Transverse colon (tissue), 4 donors: ENCODE results near the gene PGAP6. TPM values are rescaled to one million over a fixed set of nuclear protein-coding genes. Genes with fewer than 3 reads are reported as not detected.
"Not testable (repeated sequence)": the region's sequence is repeated elsewhere in the genome, so short reads cannot be mapped to it uniquely, and the experiment has no call there.

ENCODE experiments used
- DNase-seq: peaks from one replicate; pipeline ENCODE4 v3.0.0-alpha.2; 2019
- H3K27ac ChIP-seq, 4 donors: fragments of 200-600 bp; sonication (generic); 2 replicates each; pipeline ENCODE4 v1.5.1; 2016 to 2018; ENCODE audit warnings: inconsistent platforms in 4 of 4
- H3K27me3 ChIP-seq: fragments of 200-600 bp; sonication (generic); 2 replicates; pipeline ENCODE4 v1.5.1; 2017; ENCODE audit warnings: inconsistent platforms
- H3K36me3 ChIP-seq, 4 donors: fragments of 200-600 bp; sonication (generic); 2 replicates each; pipeline ENCODE4 v1.5.1; 2017 to 2019; ENCODE audit warnings: inconsistent platforms in 4 of 4
- H3K4me1 ChIP-seq, 4 donors: fragments of 200-600 bp; sonication (generic); 2 replicates each; pipeline ENCODE4 v1.5.1; 2017 to 2020; ENCODE audit warnings: inconsistent platforms in 4 of 4
- H3K4me3 ChIP-seq, 4 donors: fragments of 200-600 bp; sonication (generic); 1 replicate in 1 of 4; 2 replicates in 3 of 4; pipeline versions ENCODE4 v1.5.1 to v1.6.1; 2017 to 2019; ENCODE audit warnings: inconsistent platforms in 4 of 4
- H3K9me3 ChIP-seq, 2 donors: fragments of 200-600 bp; sonication (generic); 2 replicates each; pipeline ENCODE4 v1.5.1; 2017 to 2019; ENCODE audit warnings: inconsistent platforms in 2 of 2
- CTCF ChIP-seq, 5 experiments: fragments of 200-600 bp in 3 of 5; fragments of 450-650 bp in 2 of 5; sonication (generic) in 3 of 5; IDR thresholded peaks; 1 replicate in 2 of 5; 2 replicates in 3 of 5; pipeline ENCODE4 v1.5.1; 2016 to 2017; ENCODE audit warnings: antibody characterized with exemption in 5 of 5, inconsistent platforms in 3 of 5, mild to moderate bottlenecking in 2 of 5, moderate library complexity in 1 of 5
- EP300 ChIP-seq: sonication (generic); formaldehyde crosslinking; IDR thresholded peaks from one replicate; pipeline ENCODE4 v1.6.1; 2017; ENCODE audit warnings: antibody characterized with exemption, low read depth
- POLR2A ChIP-seq: fragments of 450-650 bp; IDR thresholded peaks from one replicate; pipeline ENCODE4 v1.6.1; 2016; ENCODE audit warnings: antibody characterized with exemption, mild to moderate bottlenecking, moderate library complexity
- POLR2AphosphoS5 ChIP-seq, 3 donors: sonication (generic); formaldehyde crosslinking; IDR thresholded peaks; one replicate each; pipeline ENCODE4 v1.6.1; 2016; ENCODE audit warnings: antibody characterized with exemption in 3 of 3
- WGBS, 2 donors: methylation state at CpG; one replicate each; pipeline ENCODE4 v1.1.5; 2018; ENCODE audit warnings: low coverage in 1 of 2; 5-methylcytosine and 5-hydroxymethylcytosine counted together
- in situ Hi-C, 4 donors: fragments of 200-750 bp; cut with MboI; loops; one replicate each; pipeline versions ENCODE4 v1.15.0 to v1.15.1; 2017; ENCODE audit warnings: low sequenced_read_pairs in 3 of 4, low pct_ligation_motif_present in 1 of 4, low pct_unique_long_range_greater_than_20kb in 1 of 4
- intact Hi-C: fragments of 100-400 bp; cut with DNase I; formaldehyde crosslinking; loops from one replicate; pipeline ENCODE4 v1.15.1; 2023; ENCODE audit warnings: low total_unique reads
- total RNA-seq, 4 donors: library from RNA; depleted of rRNA; stranded (reverse); fragments of >200 nt; gene quantifications; one replicate each; pipeline ENCODE4 v1.1.0, GENCODE V29; 2016

The PGAP6 gene
- total RNA-seq, 4 donors from 2014 or later: 105 to 300 (median 179) TPM

- Histone ChIP-seq H3K27me3 (no peaks in the 10 kb centered on the region), H3K9me3 (no peaks in the 10 kb centered on the region), H3K4me3 (no peak overlapping the region), H3K27ac (no peak overlapping the region), H3K4me1 (peaks cover 9 to 40% (median 22%) of the 10 kb centered on the region in 4 donors), H3K36me3 (no peaks in the 10 kb centered on the region)
- 79 to 86% methylated on average over 4 to 6 of the region's 6 CpGs for WGBS, 2 donors
- DNase-seq: no peak
- TF ChIP-seq CTCF (IDR thresholded peaks at IDR 0.05): no peak
- no peak for TF ChIP-seq POLR2A
- no peak for TF ChIP-seq EP300
- no peak for TF ChIP-seq POLR2AphosphoS5 (IDR thresholded peaks at IDR 0.05)
- intact Hi-C loops: no loop called here
- in situ Hi-C loops: no loop called here
Measured at GRCh38 chr16:333406-334094, 48.2 kb downstream of the PGAP6 start.

GRCh38 chr16:331181-331814 lies 50.5 kb downstream of the PGAP6 start:
- H3K27me3 ChIP-seq, H3K4me3 ChIP-seq, in situ Hi-C loops, DNase-seq, H3K36me3 ChIP-seq, intact Hi-C loops, H3K9me3 ChIP-seq: not testable (repeated sequence)
- Histone ChIP-seq H3K27ac (peak overlapping the region; percentile 10 to 62 (median 44)), H3K4me1 (peaks cover 16 to 61% (median 38%) of the 10 kb centered on the region in 4 donors)
- 63 to 70% methylated on average over 2 to 6 of the region's 6 CpGs for WGBS, 2 donors

GRCh38 chr16:330741-331140 lies 51.0 kb downstream of the PGAP6 start:
- Histone ChIP-seq H3K27ac (peak overlapping the region; percentile 10 to 62 (median 44)), H3K27me3 (no peaks in the 10 kb centered on the region), H3K4me3 (no peak overlapping the region), H3K36me3 (no peaks in the 10 kb centered on the region), H3K9me3 (no peaks in the 10 kb centered on the region), H3K4me1 (peaks cover 19 to 61% (median 43%) of the 10 kb centered on the region in 4 donors)
- no peak for DNase-seq
- intact Hi-C loops: no loop called here
- 62% methylated on average over 2 of the region's 2 CpGs; no CpG with 5 or more reads in 1 of the 2 donors for WGBS, 2 donors
- in situ Hi-C loops: no loop called here
- TF ChIP-seq CTCF (IDR thresholded peaks at IDR 0.05) (no peak), POLR2A (no peak), POLR2AphosphoS5 (IDR thresholded peaks at IDR 0.05) (no peak), EP300 (no peak)

- 78 to 86% methylated on average over 5 to 28 of the region's 28 CpGs for WGBS, 2 donors
- peak overlapping the region; percentile 85 to 95 (median 91) for H3K27ac ChIP-seq
- TF ChIP-seq EP300 (no peak), POLR2A (no peak), CTCF (IDR thresholded peaks at IDR 0.05) (no peak)
- peak overlapping the region in 2 of 4 donors; percentile 12 to 24 for H3K4me3 ChIP-seq
- in situ Hi-C loops (no loop called here), intact Hi-C loops (no loop called here)
- peaks cover 20 to 57% (median 39%) of the 10 kb centered on the region in 4 donors for H3K4me1 ChIP-seq
- no peak for DNase-seq
- no peaks in the 10 kb centered on the region for H3K27me3 ChIP-seq
- no peaks in the 10 kb centered on the region for H3K9me3 ChIP-seq
- H3K36me3 ChIP-seq: no peaks in the 10 kb centered on the region
Measured at GRCh38 chr16:325375-326145, 56.2 kb downstream of the PGAP6 start.
